ENCODE results near the gene PRR36. TPM values are rescaled to one million over a fixed set of nuclear protein-coding genes. Genes with fewer than 3 reads are reported as not detected.
A peak's percentile ranks its signal among the peaks of the same experiment; 100 is the strongest.

Gene PRR36
- total and polyA plus RNA-seq, 12 donors, result 0.01 to 0.07 (median 0.05) TPM; not detected in 9

DNA sequence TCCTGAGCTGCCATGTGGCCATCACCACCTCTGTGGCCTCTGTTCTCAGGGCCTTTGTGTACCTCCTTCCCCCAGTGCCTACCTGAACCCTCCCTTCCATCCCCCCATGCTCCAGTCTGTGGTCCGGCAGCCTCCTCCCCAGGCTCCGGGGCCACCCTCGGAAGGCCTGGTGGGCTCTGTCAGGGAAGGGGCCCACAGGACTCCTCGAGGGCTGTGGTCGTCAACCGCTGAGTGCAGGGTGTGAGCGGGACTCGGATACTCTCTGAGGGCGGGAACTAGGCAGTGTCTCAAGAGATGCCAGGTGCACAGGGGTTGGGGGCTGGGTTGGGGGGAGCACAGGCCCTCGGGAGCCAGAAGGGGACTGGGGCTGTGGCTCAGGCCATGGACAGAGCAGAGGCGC lies 33.4 kb upstream of the PRR36 start:
- Histone ChIP-seq H3K4me3 (no peak overlapping the region), H3K4me1 (peaks cover 14 to 60% (median 40%) of the 10 kb centered on the region in 9 donors), H3K9me3 (no peaks in the 10 kb centered on the region), H3K27me3 (peaks cover 0 to 8% (median 0%) of the 10 kb centered on the region in 7 donors), H3K36me3 (peaks cover 3 to 57% (median 29%) of the 10 kb centered on the region in 9 donors), H3K27ac (no peak overlapping the region)
- 94% methylated on average over 11 of the region's 11 CpGs for WGBS, 2 donors
- DNase-seq (no peak), ATAC-seq (no peak)
- TF ChIP-seq, protein P1, sequence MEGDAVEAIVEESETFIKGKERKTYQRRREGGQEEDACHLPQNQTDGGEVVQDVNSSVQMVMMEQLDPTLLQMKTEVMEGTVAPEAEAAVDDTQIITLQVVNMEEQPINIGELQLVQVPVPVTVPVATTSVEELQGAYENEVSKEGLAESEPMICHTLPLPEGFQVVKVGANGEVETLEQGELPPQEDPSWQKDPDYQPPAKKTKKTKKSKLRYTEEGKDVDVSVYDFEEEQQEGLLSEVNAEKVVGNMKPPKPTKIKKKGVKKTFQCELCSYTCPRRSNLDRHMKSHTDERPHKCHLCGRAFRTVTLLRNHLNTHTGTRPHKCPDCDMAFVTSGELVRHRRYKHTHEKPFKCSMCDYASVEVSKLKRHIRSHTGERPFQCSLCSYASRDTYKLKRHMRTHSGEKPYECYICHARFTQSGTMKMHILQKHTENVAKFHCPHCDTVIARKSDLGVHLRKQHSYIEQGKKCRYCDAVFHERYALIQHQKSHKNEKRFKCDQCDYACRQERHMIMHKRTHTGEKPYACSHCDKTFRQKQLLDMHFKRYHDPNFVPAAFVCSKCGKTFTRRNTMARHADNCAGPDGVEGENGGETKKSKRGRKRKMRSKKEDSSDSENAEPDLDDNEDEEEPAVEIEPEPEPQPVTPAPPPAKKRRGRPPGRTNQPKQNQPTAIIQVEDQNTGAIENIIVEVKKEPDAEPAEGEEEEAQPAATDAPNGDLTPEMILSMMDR (IDR thresholded peaks at IDR 0.05), result no peak
- intact Hi-C loops (cut with DNase I), result no loop called here

DNA sequence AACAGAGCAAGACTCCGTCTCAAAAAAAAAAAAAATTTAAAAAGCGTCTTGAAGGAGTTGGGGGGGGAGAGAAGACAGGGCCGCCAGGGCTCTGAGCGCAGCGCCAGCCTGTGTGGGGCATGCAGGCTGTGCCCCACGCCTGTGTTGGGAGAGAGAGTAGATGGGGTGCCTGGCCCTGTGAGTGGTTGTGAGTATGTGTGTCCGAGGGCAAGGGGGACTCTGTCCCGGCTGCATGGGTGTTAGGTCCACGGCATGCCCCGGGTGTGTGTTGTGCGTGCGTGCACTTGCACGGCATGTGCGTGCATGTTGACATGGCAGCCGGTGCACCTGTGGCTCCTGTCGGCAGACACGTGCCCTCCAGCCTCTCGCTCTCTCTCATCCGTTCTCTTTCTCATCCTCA lies 32.9 kb upstream of the PRR36 start:
- DNase-seq (no peak), ATAC-seq (no peak)
- no peak overlapping the region for H3K27ac ChIP-seq
- 93 to 96% methylated on average over 19 of the region's 19 CpGs for WGBS, 2 donors
- no peak overlapping the region for H3K4me3 ChIP-seq
- H3K36me3 ChIP-seq, result peaks cover 0 to 53% (median 25%) of the 10 kb centered on the region in 9 donors
- no peaks in the 10 kb centered on the region for H3K9me3 ChIP-seq
- peaks cover 0 to 8% (median 0%) of the 10 kb centered on the region in 7 donors for H3K27me3 ChIP-seq
- H3K4me1 ChIP-seq, result peaks cover 14 to 62% (median 41%) of the 10 kb centered on the region in 9 donors
- TF ChIP-seq, protein P1 (IDR thresholded peaks at IDR 0.05), result no peak
- intact Hi-C loops (cut with DNase I), result no loop called here

DNA sequence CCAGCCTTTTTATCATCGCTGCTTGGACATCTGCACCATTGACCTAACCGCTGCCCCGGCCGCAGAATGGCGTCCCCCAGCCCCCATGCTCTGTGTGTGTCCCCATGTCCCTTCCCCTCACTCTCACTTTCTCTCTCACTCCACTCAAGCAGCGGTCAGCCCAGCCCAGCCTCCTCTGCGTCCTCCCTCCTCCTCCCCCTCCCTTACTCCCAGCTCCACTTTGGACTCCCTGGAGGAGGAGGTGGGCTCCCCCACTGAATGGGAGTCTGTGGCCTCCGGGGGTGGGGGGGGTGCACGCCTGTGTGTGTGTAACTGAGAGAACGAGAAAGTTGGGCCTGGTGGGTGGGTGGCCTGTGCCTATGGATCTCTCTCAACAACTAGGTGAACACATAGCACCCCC lies 31.7 kb upstream of the PRR36 start:
- no peak overlapping the region for H3K27ac ChIP-seq
- no peaks in the 10 kb centered on the region for H3K9me3 ChIP-seq
- TF ChIP-seq, protein P1 (IDR thresholded peaks at IDR 0.05), result no peak
- intact Hi-C loops (cut with DNase I), result no loop called here
- H3K36me3 ChIP-seq, result peaks cover 0 to 40% (median 12%) of the 10 kb centered on the region in 9 donors
- DNase-seq, result no peak
- ATAC-seq, result no peak
- H3K4me3 ChIP-seq, result no peak overlapping the region
- H3K27me3 ChIP-seq, result no peaks in the 10 kb centered on the region
- WGBS, 2 donors, result 83 to 88% methylated on average over 10 of the region's 10 CpGs
- peaks cover 14 to 62% (median 41%) of the 10 kb centered on the region in 9 donors for H3K4me1 ChIP-seq

DNA sequence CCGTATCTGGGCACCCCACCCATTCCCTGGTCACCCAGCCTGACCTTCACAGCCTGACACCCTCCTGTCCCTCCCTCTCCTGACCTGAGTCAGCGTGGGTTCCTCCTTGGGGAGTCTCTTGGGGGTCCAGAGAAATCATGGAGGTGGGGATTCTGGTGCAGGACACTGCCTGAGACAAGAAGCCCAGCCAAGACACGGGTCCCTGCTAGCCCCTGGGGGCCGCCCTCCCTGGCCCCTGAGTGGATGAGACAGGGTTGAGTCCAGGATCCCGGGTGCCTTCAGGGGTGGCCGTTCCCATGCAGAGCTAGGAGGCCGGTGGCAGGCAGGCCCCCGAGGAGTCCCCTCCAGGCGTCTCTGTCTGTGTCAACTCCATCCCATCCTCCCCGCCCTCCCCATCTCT lies 31.1 kb upstream of the PRR36 start:
- Histone ChIP-seq H3K27ac (no peak overlapping the region), H3K4me1 (peaks cover 14 to 62% (median 41%) of the 10 kb centered on the region in 9 donors), H3K36me3 (peaks cover 0 to 34% (median 6%) of the 10 kb centered on the region in 9 donors), H3K27me3 (peaks cover 0 to 4% (median 0%) of the 10 kb centered on the region in 7 donors), H3K9me3 (no peaks in the 10 kb centered on the region), H3K4me3 (peak overlapping the region in 8 of 10 donors; percentile 82 to 96 (median 88))
- intact Hi-C loops (cut with DNase I), result no loop called here
- WGBS, 2 donors, result 69 to 70% methylated on average over 10 of the region's 10 CpGs
- DNase-seq (no peak), ATAC-seq (no peak)
- TF ChIP-seq, protein P1 (IDR thresholded peaks at IDR 0.05), result no peak
